Iris pigment epithelial cell (primary cell): ENCODE measurements around the gene ELP6.
"Not testable (repeated sequence)": the region's sequence is repeated elsewhere in the genome, so short reads cannot be mapped to it uniquely, and the experiment has no call there.

Source experiments
- DNase-seq: peaks from one replicate; pipeline ENCODE4 v3.0.0-alpha.2; 2011; ENCODE audit warnings: low read depth

The ELP6 gene

DNA sequence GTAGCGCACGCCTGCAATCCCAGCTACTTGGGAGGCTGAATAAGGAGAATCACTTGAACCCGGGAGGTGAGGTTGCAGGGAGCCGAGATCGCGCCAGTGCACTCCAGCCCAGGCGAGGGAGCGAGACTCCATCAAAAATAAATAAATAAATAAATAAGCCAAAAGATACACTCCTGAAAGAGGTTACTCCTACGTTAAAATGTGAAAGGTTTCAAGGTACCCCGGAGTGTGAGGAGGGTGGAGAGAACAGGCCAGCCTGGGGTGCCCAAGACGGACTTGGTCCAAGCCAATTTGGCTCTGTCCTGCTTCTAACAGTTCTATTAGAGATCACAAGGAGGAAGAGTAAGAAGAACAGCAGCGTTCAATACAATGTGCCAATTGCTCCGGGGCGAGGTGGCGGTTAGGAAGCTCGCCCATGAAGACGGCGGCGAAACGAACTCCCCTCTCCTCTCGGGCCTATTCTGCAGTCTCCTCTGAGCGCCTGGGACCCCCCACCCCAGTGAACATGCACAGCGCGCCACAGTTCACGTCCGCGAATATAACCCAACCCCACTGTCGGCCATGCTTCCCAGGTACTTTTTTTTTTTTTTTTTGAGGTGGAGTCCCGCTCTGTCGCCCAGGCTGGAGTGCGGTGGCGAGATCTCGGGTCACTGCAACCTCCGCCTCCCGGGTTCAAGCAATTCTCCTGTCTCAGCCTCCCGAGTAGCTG lies 942 bp downstream of the ELP6 start:
- DNase-seq = peak; percentile 21

GRCh38 chr3:47505267-47505666 lies 8.2 kb downstream of the ELP6 start:
- DNase-seq = not testable (repeated sequence)

- DNase-seq = no peak
Measured at GRCh38 chr3:47504113-47504512, 9.4 kb downstream of the ELP6 start.

GRCh38 chr3:47503033-47503432 lies 10.5 kb downstream of the ELP6 start:
- no peak for DNase-seq

GRCh38 chr3:47496892-47497291 lies 16.6 kb downstream of the ELP6 start:
- no peak for DNase-seq

DNA sequence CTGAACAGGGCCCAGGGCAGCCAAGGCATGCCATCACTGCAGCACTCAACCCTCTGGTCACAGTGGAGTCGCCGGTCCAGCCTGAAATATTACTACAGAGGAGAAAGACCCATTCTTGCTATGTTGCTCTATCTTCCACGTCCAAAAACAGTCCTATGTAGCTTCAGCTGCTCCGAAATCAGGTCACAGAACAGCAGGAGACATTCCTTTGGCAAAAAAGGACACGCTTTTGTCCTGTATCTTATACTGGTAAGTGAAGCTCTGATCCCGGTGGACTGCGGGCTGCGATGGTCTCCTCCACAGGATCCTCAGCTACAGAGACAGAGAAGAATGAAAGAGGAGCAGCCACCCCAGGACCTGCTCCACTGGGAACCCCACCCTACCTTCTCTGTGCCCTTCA lies 17.6 kb downstream of the ELP6 start:
- no peak for DNase-seq

DNA sequence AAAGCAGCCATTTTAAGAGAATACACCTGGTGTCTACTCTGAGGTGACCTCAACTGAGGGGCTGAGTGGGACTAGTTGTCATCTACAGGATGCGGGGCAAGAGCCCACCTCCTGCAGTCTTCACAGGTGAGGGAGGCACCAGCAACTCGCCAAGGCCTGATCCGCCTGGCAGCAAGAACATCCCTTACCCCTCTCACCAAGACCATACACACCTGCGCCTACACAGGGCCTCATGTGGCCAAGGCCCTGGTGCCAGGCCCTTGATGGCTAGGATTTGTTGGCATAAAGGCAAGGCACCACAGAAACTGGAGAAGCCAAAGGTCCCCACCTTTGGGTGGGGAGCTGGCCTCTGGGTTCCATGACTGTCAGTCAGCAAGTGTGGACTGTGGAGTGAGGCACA lies 18.4 kb downstream of the ELP6 start:
- DNase-seq = no peak

DNA sequence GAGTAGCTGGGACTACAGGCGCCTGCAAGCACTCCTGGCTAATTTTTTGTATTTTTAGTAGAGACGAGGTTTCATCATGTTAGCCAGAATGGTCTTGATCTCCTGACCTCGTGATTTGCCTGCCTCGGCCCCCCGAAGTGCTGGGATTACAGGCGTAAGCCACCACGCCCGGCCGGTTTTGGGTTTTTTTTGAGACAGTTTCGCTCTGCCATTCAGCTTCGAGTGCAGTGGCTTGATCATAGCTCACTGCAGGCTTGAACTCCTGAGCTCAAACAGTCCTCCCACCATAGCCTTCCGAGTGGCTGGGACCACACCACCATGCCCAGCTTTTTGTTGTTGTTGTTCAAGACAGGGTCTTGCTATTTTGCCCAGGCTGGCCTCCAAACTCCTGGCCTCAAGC lies 21.7 kb downstream of the ELP6 start:
- DNase-seq = no peak

- no peak for DNase-seq
Measured at GRCh38 chr3:47491186-47491585, 22.3 kb downstream of the ELP6 start.

DNA sequence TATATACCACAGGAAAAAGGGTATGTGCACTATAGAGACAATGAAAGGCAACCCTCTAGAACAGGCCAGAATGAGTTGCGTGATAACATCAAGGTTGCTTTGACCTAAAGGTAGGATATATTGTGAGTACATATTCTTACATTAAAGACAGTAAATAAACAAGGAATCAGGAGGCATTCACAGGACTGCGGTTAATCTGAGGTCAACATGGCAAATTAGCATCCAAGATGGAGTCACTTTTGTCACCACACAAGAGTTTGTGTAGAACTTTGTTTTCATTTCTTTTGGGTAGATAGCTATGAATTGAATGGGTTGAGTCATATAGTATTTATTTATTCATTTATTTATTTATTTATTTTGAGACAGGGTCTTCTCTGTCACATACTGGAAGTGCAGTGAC lies 26.2 kb downstream of the ELP6 start:
- no peak for DNase-seq

DNA sequence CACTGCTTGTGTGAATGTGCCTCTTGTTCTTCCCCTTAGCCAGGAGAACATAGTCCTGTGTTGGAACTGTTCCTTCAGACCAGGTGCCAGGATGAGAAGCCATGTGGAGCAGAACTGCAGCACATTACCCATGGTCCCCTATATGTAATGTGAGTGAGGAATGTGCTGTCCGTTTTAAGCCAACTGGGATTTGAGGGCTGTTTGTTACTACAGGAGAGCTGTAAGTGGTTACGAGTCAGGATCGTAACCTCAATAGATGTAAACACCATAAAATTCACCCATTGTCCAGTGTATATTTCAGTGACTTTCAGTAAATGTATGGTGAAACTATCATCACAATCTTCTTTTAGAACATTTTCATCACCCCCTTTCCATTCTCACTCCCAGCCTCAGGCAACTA lies 27.7 kb downstream of the ELP6 start:
- DNase-seq = peak; percentile 12

DNA sequence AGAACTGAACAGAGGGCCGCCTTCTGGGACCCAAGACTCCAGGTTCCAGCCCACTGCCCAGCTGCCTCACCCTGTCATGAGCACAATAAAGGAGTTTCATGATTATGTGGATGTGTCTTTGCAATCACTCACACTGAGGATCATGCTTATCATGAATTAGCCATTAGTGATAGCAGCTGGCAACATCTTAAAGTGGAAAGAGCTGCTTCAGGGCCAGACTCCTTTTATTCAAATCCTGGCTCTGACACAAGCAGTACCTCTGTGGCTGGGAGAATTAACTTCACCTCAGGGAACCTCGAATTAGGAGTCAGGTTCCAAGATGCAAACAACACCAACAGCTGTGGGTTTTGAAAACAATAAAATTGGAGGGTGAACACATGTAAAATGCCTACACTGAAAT lies 31.1 kb downstream of the ELP6 start:
- no peak for DNase-seq

DNA sequence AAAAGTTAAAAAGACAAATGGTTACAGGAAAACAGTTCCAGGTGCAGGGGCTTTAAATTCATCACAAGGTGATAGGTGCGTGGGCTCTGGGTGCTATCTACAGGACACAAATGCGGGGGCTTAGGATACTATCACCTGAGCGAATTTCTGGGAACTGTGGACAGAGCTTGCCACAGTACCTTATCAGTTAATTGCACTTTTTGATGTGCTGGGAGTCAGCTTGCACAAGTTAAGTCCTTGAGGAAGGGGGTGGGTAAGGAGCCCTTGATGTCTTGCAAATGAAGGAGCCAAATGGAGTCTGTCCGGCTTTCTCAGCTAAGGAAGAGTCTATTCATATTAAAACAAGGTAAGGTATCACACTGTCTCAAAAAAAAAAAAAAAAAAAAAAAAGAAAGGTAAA lies 31.7 kb downstream of the ELP6 start:
- not testable (repeated sequence) for DNase-seq

GRCh38 chr3:47480267-47480666 lies 33.2 kb downstream of the ELP6 start:
- not testable (repeated sequence) for DNase-seq

- no peak for DNase-seq
Measured at GRCh38 chr3:47479826-47480160, 33.7 kb downstream of the ELP6 start.

- no peak for DNase-seq
Measured at GRCh38 chr3:47478022-47478421, 35.5 kb downstream of the ELP6 start.

DNA sequence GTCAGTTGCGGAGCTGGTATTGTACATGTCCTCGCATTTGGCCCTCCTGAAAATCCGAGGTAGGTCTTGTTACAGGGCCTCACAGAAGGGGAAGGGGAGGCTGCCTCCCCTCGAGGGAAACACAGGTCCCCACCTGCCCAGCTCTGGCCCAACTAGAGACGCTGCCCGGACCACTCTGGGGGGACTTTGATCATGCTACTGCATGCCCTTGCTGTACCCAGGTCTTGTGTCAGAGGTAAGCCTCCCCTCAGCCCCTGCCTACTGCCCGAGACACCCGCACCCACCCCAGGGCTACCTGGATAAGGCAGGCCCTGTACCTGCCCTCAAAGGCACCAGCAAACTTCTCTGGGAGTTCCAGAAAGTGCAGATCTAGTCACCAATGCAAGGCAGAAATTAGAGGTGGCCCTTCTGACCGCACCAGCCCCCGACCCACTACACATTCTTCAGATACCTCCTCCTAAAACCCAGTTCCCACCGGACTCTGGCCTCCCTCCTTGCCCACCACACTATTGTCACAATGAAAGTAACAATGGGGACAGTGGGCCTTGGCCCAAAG lies 36.8 kb downstream of the ELP6 start:
- no peak for DNase-seq

GRCh38 chr3:47476330-47476626 lies 37.2 kb downstream of the ELP6 start:
- no peak for DNase-seq

- peak; percentile 62 for DNase-seq
Measured at GRCh38 chr3:47475570-47476329, 37.8 kb downstream of the ELP6 start, which contains the start of gene SCAP. Gene SCAP, minus strand, starts transcription at chr3:47475941. Its CDS starts 32,948 bp downstream, at chr3:47442993.

DNA sequence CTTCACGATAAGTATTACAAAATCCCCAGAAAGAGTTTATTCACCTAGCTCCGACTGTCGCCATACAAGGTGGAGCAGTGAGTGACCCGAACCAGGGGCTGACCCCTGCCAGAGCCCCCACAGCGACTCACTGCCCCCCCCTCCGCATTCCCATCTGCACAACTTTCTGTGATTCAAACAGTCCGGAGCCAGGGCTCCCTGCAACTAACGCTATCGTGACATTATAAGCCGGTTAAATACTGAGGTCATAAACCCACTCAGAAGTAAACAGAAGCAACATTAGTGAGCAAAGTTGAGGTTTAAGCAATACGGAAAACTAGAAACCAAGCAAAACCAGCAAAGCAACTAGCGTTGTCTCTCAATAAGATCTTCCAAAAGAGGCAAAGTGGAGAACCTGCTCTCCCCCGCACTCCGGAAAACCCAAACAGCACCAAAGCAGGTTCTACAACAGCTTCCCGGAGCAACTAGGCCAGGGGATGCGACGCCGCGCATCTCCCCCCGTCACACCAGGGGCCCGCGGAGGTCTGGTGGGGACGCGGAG lies 38.4 kb downstream of the ELP6 start:
- DNase-seq = peak; percentile 44

- no peak for DNase-seq
Measured at GRCh38 chr3:47473391-47473790, 40.1 kb downstream of the ELP6 start.

- DNase-seq = peak; percentile 24
Measured at GRCh38 chr3:47469616-47470015, 43.9 kb downstream of the ELP6 start.

- DNase-seq = not testable (repeated sequence)
Measured at GRCh38 chr3:47468315-47468714, 45.2 kb downstream of the ELP6 start.
